ENCODE results near the gene C1orf198.

GRCh38 chr1:230793463-230793745, 74.9 kb downstream of the C1orf198 start:
- TF ChIP-seq RAD21 (conservative IDR thresholded peaks at IDR 0.05 in 1 of 2, IDR thresholded peaks at IDR 0.05 in 1 of 2) (no peak), MYC (IDR thresholded peaks at IDR 0.05; ENCODE audit: borderline replicate concordance, low read length) (no peak), ZFP36 (IDR thresholded peaks at IDR 0.05; ENCODE audit: borderline replicate concordance, partially characterized antibody) (no peak)
